Heart right ventricle (tissue), 16 donors: ENCODE measurements around the gene STAT4. TPM values are rescaled to one million over a fixed set of nuclear protein-coding genes. Genes with fewer than 3 reads are reported as not detected.

ENCODE experiments used
- ATAC-seq, 8 donors: fragments of 200-7000 bp; cut with Tn5 transposase; one replicate each; pipeline ENCODE4 v1.9.1; 2020; ENCODE audit warnings: mild to moderate bottlenecking in 8 of 8, moderate library complexity in 8 of 8, moderate number of reproducible peaks in 1 of 8
- DNase-seq, 2 donors: peaks; one replicate each; pipeline ENCODE4 v3.0.0-alpha.2; 2020
- H3K27ac ChIP-seq, 10 donors: fragments of 200-600 bp; sonication (generic) in 2 of 10; one replicate each; pipeline versions ENCODE4 v1.5.0 to v1.8.0; 2020 to 2022; ENCODE audit warnings: mild to moderate bottlenecking in 3 of 10
- H3K27me3 ChIP-seq, 7 donors: fragments of 200-600 bp; one replicate each; pipeline ENCODE4 v1.8.0; 2021 to 2022; ENCODE audit warnings: mild to moderate bottlenecking in 2 of 7
- H3K36me3 ChIP-seq, 9 donors: fragments of 200-600 bp; sonication (generic) in 1 of 9; one replicate each; pipeline versions ENCODE4 v1.5.0 to v1.8.0; 2020 to 2022; ENCODE audit warnings: mild to moderate bottlenecking in 2 of 9
- H3K4me1 ChIP-seq, 9 donors: fragments of 200-600 bp; sonication (generic) in 1 of 9; one replicate each; pipeline versions ENCODE4 v1.5.0 to v1.8.0; 2020 to 2022; ENCODE audit warnings: mild to moderate bottlenecking in 4 of 9
- H3K4me3 ChIP-seq, 10 donors: fragments of 200-600 bp; sonication (generic) in 2 of 10; one replicate each; pipeline versions ENCODE4 v1.5.0 to v1.8.0; 2020 to 2022; ENCODE audit warnings: mild to moderate bottlenecking in 7 of 10, moderate library complexity in 2 of 10
- H3K9me3 ChIP-seq, 11 donors: fragments of 200-600 bp in 10 of 11; sonication (generic) in 2 of 11; one replicate each; pipeline versions ENCODE4 v1.5.0 to v1.8.0; 2013 to 2022; ENCODE audit warnings: mild to moderate bottlenecking in 2 of 11, control low read depth in 1 of 11, moderate library complexity in 1 of 11
- CTCF ChIP-seq, 9 donors: fragments of 200-600 bp; sonication (generic) in 2 of 9; IDR thresholded peaks; one replicate each; pipeline versions ENCODE4 v1.5.0 to v1.8.0; 2021 to 2022; ENCODE audit warnings: antibody characterized with exemption in 9 of 9, mild to moderate bottlenecking in 5 of 9, moderate library complexity in 1 of 9
- WGBS, 2 donors: extraction: QIAGEN DNeasy Blood & Tissue Kit; methylation state at CpG; one replicate each; pipeline ENCODE4 v1.1.7; 2013; ENCODE audit warnings: inconsistent platforms in 1 of 2; 5-methylcytosine and 5-hydroxymethylcytosine counted together
- intact Hi-C, 10 donors: fragments of 100-400 bp; cut with DNase I; formaldehyde crosslinking; loops; one replicate each; pipeline versions ENCODE4 v1.11.1 to v1.14.2; 2022
- polyA plus RNA-seq, 2 donors: library from polyadenylated mRNA; stranded (reverse); fragments of 200-250 nt; gene quantifications; one replicate each; pipeline ENCODE4 v1.2.3, GENCODE V29; 2013
- total RNA-seq, 10 donors: library from RNA; stranded (reverse); fragmentation: NEBNext Ultra II Directional in 3 of 10; extraction: Animal tissue kit (Norgen Biotek cat#: 25700) in 3 of 10; gene quantifications; one replicate each; pipeline versions ENCODE4 v1.2.1 to v1.2.4, GENCODE V29; 2021 to 2023
- donor health status: Arrhythmogenic right ventricular cardiomyopathy.
- donor health status: ischemic (EF 13 %, LVEDD 7.1; RV severe dilation, severe dysfunction).
- donor health status: healthy with polysubstance abuse.
- donor health status: DM: no; HTN: yes; CAD: no.
- donor health status: DM: no; HTN: no; CAD: no.
- donor health status: ischemic (EF 25% LVEDD 6.9; RV normal size, moderate dysfunction).
- donor health status: ischemic (EF 25% LVEDD 5.7; RV mildly dilated, moderate dysfunction).
- donor health status: healthy.
- donor health status: DM: yes; HTN: yes; CAD: no.
- donor health status: Ischemic cardiomyopathy.
- donor health status: ischemic (EF 35%, LVEDD 5.7; RV mildly dilated, moderate dysfunction).
- donor health status: nonischemic (EF 11% LVEDD 7.7; RV severe dilation, severe dysfunction).
- donor health status: DM: yes; HTN: yes; CAD: no.
- donor health status: PGD.
- donor health status: ischemic (EF 29% LVEDD 5.4; RV normal size, mild dysfunction).
- donor health status: nonischemic (EF 23%, LVEDD 6.1; RV moderate dilation, normal function).

The STAT4 gene
- total and polyA plus RNA-seq, 12 donors = 0.52 to 9.4 (median 2.2) TPM

GRCh38 chr2:191081411-191082155 lies 69.2 kb downstream of the STAT4 start:
- 72 to 76% methylated on average over 3 of the region's 3 CpGs for WGBS, 2 donors
- ATAC-seq (no peak), DNase-seq (no peak)
- no peak for TF ChIP-seq CTCF (IDR thresholded peaks at IDR 0.05)
- Histone ChIP-seq H3K9me3 (peaks cover 0 to 9% (median 0%) of the 10 kb centered on the region in 11 donors), H3K4me3 (no peak overlapping the region), H3K27me3 (no peaks in the 10 kb centered on the region), H3K27ac (no peak overlapping the region), H3K36me3 (no peaks in the 10 kb centered on the region), H3K4me1 (no peaks in the 10 kb centered on the region)
- intact Hi-C loops = no loop called here

GRCh38 chr2:191078165-191078867 lies 72.5 kb downstream of the STAT4 start:
- intact Hi-C loops = no loop called here
- 73 to 84% methylated on average over 3 of the region's 3 CpGs for WGBS, 2 donors
- Histone ChIP-seq H3K4me1 (no peaks in the 10 kb centered on the region), H3K9me3 (peaks cover 0 to 4% (median 0%) of the 10 kb centered on the region in 11 donors), H3K27ac (no peak overlapping the region), H3K4me3 (no peak overlapping the region), H3K36me3 (no peaks in the 10 kb centered on the region), H3K27me3 (no peaks in the 10 kb centered on the region)
- DNase-seq (no peak), ATAC-seq (no peak)
- no peak for TF ChIP-seq CTCF (IDR thresholded peaks at IDR 0.05)

GRCh38 chr2:191070276-191070675 lies 80.5 kb downstream of the STAT4 start:
- peaks cover 0 to 14% (median 0%) of the 10 kb centered on the region in 9 donors for H3K4me1 ChIP-seq
- no peak overlapping the region for H3K4me3 ChIP-seq
- TF ChIP-seq CTCF (IDR thresholded peaks at IDR 0.05) = no peak
- intact Hi-C loops = no loop called here
- H3K9me3 ChIP-seq = no peaks in the 10 kb centered on the region
- no peak overlapping the region for H3K27ac ChIP-seq
- no peak for ATAC-seq
- no peaks in the 10 kb centered on the region for H3K27me3 ChIP-seq
- H3K36me3 ChIP-seq = no peaks in the 10 kb centered on the region
- WGBS, 2 donors = 60 to 68% methylated on average over 1 of the region's 1 CpG
- DNase-seq = no peak

GRCh38 chr2:191069606-191070005 lies 81.2 kb downstream of the STAT4 start:
- Histone ChIP-seq H3K4me3 (no peak overlapping the region), H3K9me3 (no peaks in the 10 kb centered on the region), H3K4me1 (peaks cover 0 to 19% (median 0%) of the 10 kb centered on the region in 9 donors), H3K27ac (no peak overlapping the region), H3K36me3 (no peaks in the 10 kb centered on the region), H3K27me3 (no peaks in the 10 kb centered on the region)
- ATAC-seq (no peak), DNase-seq (no peak)
- intact Hi-C loops = loop anchor here in 2 of 10 donors (10.0 kb wide), 2 partner anchors 75 to 445 kb away; no protein-coding TSS in a partner anchor
- 92 to 94% methylated on average over 3 of the region's 3 CpGs for WGBS, 2 donors
- TF ChIP-seq CTCF (IDR thresholded peaks at IDR 0.05) = no peak
